Measurements from ENCODE around the gene NOP9.
"Not testable (repeated sequence)": the region's sequence is repeated elsewhere in the genome, so short reads cannot be mapped to it uniquely, and the experiment has no call there.

DNA sequence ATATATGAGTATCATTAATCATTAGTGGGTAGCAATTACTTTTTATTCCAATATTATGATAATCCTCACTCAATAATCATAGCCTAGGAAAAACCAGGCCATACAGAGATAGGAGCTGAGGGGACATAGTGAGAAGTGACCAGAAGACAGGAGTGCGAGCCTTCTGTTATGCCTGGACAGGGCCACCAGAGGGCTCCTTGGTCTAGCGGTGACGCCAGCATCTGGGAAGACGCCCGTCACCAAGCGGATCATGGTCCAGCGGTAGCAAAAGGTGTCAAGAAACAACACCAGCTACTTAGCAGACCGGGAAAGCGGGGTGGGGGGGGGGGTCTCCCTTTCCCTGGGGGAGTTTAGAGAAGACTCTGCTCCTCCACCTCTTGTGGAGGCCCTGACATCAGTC lies 28.3 kb downstream of the NOP9 start:
- TF ChIP-seq, protein P1, sequence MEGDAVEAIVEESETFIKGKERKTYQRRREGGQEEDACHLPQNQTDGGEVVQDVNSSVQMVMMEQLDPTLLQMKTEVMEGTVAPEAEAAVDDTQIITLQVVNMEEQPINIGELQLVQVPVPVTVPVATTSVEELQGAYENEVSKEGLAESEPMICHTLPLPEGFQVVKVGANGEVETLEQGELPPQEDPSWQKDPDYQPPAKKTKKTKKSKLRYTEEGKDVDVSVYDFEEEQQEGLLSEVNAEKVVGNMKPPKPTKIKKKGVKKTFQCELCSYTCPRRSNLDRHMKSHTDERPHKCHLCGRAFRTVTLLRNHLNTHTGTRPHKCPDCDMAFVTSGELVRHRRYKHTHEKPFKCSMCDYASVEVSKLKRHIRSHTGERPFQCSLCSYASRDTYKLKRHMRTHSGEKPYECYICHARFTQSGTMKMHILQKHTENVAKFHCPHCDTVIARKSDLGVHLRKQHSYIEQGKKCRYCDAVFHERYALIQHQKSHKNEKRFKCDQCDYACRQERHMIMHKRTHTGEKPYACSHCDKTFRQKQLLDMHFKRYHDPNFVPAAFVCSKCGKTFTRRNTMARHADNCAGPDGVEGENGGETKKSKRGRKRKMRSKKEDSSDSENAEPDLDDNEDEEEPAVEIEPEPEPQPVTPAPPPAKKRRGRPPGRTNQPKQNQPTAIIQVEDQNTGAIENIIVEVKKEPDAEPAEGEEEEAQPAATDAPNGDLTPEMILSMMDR (IDR thresholded peaks at IDR 0.05; ENCODE audit: low read length) = 0 out of 2 replicates have a peak, but pooled peaks have one; percentile 14
- not testable (repeated sequence) for TF ChIP-seq EZH2 (optimal IDR thresholded peaks at IDR 0.05; ENCODE audit: low read depth, low read length)
